CD4-positive, alpha-beta T cell treated with Interferon alpha-2 for 1 hour (primary cell): ENCODE data around the gene AQP3.
"Not testable (repeated sequence)": the region's sequence is repeated elsewhere in the genome, so short reads cannot be mapped to it uniquely, and the experiment has no call there.

Experiments used
- DNase-seq, 2 donors: peaks; one replicate each; pipeline ENCODE4 v3.0.0-alpha.2; 2020 to 2022

AQP3 gene

GRCh38 chr9:33408087-33408486 lies 39.3 kb downstream of the AQP3 start:
- no peak for DNase-seq

- no peak for DNase-seq
These were observed 40.3 kb downstream of the AQP3 start for GRCh38 chr9:33407061-33407460.

- DNase-seq: no peak
These were observed 42.5 kb downstream of the AQP3 start for GRCh38 chr9:33404788-33405362.

GRCh38 chr9:33403941-33404787 lies 43.2 kb downstream of the AQP3 start:
- DNase-seq: no peak

GRCh38 chr9:33402371-33402770 lies 45.0 kb downstream of the AQP3 start, which contains the start of gene AQP7:
TSS of gene AQP7 (minus strand) at chr9:33402568. CDS start at chr9:33401262, 1,306 bp downstream.
- DNase-seq: not testable (repeated sequence)

GRCh38 chr9:33401809-33402208 lies 45.6 kb downstream of the AQP3 start:
- not testable (repeated sequence) for DNase-seq

GRCh38 chr9:33399047-33399446 lies 48.3 kb downstream of the AQP3 start:
- not testable (repeated sequence) for DNase-seq

GRCh38 chr9:33397801-33398200 lies 49.6 kb downstream of the AQP3 start:
- DNase-seq: not testable (repeated sequence)

- DNase-seq: not testable (repeated sequence)
These were observed 52.1 kb downstream of the AQP3 start for GRCh38 chr9:33395159-33395879.

GRCh38 chr9:33393986-33394385 lies 53.4 kb downstream of the AQP3 start:
- DNase-seq: not testable (repeated sequence)

- DNase-seq: no peak
These were observed 53.8 kb downstream of the AQP3 start for GRCh38 chr9:33393581-33393980.

- not testable (repeated sequence) for DNase-seq
These were observed 54.8 kb downstream of the AQP3 start for GRCh38 chr9:33392591-33393021.
